ENCODE results near the gene ATG4D.

DNA sequence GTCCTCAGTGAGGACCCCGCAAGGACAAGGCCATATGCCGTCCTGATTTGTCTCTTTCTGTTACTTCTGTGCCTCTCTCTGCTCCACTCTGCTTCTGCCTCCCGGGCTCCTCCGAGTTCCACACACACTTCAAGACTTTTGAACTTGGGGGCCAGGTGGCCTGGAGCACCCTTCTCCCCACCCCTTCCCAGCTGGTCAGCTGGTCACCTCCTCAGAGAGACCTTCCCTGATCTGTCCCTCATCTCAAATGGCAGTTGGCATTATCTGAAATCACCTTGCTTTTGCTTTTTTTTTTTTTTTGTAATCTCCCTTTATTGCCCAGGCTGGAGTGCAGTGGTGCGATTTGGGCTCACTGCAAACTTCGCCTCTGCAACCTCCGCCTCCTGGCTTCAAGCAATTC is 24.3 kb upstream of the ATG4D start:
- TF ChIP-seq, protein P1, sequence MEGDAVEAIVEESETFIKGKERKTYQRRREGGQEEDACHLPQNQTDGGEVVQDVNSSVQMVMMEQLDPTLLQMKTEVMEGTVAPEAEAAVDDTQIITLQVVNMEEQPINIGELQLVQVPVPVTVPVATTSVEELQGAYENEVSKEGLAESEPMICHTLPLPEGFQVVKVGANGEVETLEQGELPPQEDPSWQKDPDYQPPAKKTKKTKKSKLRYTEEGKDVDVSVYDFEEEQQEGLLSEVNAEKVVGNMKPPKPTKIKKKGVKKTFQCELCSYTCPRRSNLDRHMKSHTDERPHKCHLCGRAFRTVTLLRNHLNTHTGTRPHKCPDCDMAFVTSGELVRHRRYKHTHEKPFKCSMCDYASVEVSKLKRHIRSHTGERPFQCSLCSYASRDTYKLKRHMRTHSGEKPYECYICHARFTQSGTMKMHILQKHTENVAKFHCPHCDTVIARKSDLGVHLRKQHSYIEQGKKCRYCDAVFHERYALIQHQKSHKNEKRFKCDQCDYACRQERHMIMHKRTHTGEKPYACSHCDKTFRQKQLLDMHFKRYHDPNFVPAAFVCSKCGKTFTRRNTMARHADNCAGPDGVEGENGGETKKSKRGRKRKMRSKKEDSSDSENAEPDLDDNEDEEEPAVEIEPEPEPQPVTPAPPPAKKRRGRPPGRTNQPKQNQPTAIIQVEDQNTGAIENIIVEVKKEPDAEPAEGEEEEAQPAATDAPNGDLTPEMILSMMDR (tag by site-specific recombination; IDR thresholded peaks at IDR 0.05), result no peak
- no peak for TF ChIP-seq ZBTB48 (tag by site-specific recombination; IDR thresholded peaks at IDR 0.05)
- no peak for TF ChIP-seq ZNF121 (tag by site-specific recombination; IDR thresholded peaks at IDR 0.05)
- no peak for TF ChIP-seq ZEB2 (tag by site-specific recombination; IDR thresholded peaks at IDR 0.05)
- TF ChIP-seq ZNF596 (tag by site-specific recombination; IDR thresholded peaks at IDR 0.05), result no peak
- TF ChIP-seq ZNF629 (tag by site-specific recombination; IDR thresholded peaks at IDR 0.05), result no peak
- TF ChIP-seq, protein P2, sequence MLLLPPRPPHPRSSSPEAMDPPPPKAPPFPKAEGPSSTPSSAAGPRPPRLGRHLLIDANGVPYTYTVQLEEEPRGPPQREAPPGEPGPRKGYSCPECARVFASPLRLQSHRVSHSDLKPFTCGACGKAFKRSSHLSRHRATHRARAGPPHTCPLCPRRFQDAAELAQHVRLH (tag by site-specific recombination; IDR thresholded peaks at IDR 0.05), result no peak
